ENCODE data around the gene PRDM10. TPM values are rescaled to one million over a fixed set of nuclear protein-coding genes. Genes with fewer than 3 reads are reported as not detected.
"Not testable (repeated sequence)": the region's sequence is repeated elsewhere in the genome, so short reads cannot be mapped to it uniquely, and the experiment has no call there.

The PRDM10 gene, protein sequence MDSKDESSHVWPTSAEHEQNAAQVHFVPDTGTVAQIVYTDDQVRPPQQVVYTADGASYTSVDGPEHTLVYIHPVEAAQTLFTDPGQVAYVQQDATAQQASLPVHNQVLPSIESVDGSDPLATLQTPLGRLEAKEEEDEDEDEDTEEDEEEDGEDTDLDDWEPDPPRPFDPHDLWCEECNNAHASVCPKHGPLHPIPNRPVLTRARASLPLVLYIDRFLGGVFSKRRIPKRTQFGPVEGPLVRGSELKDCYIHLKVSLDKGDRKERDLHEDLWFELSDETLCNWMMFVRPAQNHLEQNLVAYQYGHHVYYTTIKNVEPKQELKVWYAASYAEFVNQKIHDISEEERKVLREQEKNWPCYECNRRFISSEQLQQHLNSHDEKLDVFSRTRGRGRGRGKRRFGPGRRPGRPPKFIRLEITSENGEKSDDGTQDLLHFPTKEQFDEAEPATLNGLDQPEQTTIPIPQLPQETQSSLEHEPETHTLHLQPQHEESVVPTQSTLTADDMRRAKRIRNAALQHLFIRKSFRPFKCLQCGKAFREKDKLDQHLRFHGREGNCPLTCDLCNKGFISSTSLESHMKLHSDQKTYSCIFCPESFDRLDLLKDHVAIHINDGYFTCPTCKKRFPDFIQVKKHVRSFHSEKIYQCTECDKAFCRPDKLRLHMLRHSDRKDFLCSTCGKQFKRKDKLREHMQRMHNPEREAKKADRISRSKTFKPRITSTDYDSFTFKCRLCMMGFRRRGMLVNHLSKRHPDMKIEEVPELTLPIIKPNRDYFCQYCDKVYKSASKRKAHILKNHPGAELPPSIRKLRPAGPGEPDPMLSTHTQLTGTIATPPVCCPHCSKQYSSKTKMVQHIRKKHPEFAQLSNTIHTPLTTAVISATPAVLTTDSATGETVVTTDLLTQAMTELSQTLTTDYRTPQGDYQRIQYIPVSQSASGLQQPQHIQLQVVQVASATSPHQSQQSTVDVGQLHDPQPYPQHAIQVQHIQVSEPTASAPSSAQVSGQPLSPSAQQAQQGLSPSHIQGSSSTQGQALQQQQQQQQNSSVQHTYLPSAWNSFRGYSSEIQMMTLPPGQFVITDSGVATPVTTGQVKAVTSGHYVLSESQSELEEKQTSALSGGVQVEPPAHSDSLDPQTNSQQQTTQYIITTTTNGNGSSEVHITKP
- 11.2 and 14.6 TPM in 2 replicates for total RNA-seq

DNA sequence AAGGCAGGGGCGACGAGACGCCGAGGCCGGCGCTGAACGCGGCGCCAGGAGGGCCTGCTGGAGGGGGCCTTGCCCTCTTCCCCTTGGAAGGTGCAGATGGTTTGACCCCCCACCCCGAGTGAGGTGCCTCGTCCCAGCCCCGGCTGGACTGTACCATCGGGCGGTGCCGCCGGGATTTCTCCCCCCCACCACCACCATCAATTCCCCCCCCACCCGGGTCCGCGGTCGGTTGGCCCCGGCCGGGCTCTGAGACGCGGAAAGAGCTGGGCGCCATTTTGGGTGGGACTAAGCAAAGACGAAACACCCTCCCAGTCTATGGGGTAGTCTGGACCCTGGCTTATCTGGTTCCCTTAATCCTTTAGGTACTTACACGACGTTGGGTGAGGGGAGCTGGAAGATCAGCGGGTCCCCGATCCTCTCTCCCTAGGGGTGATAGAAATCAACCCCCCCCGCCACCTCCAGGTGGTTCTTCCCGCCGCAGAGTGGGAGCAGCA is at the start of gene PRDM10:
Gene PRDM10, minus strand, starts transcription at position 484 of the 494 bp plus-strand sequence. CDS start 41,871 bp downstream, outside the sequence.
- intact Hi-C loops (cut with micrococcal nuclease) = loop anchor here (1.0 to 5.0 kb wide), 4 partner anchors 67 to 915 kb away; partner anchors contain the start of genes APLP2, NFRKB and SNX19

DNA sequence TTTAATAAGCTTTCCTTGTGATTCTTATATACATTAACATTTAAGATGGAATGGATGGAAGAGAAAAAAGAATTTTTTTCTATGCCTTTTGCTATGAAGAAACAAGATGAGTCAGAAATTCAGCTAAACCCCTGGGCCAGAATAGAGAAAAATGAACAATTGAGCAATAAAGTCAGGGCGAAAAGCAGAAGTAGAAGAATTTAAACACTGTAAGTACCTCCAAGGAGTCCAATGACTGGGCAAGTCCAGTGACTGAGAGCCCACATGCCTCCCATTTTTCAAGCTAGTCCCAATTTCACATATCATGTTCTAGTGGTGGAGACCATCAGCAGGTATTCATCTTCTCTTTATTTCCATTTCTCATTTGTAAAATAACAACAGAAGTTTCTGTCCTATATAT is 48.4 kb upstream of the PRDM10 start:
- intact Hi-C loops (cut with micrococcal nuclease) = no loop called here

DNA sequence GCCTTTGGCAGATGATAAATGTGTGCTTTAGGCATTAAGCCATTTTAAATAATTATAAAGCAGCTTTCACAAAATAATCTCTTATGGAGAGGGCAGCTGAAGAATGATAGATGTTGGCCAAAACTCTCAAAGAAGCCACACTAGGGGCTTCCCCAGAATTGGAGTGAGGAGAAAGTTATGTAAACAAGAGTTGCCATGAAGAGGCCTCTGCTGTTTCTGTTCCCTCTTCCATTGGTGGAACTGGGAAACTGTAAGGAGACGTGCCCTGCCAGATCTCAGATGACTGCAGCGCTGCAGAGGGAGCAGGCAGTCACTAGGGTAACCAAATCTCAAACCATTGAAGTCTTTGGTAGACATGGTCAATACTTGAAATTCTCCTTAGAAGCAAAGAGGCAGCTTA is 47.6 kb upstream of the PRDM10 start:
- intact Hi-C loops (cut with micrococcal nuclease) = no loop called here

DNA sequence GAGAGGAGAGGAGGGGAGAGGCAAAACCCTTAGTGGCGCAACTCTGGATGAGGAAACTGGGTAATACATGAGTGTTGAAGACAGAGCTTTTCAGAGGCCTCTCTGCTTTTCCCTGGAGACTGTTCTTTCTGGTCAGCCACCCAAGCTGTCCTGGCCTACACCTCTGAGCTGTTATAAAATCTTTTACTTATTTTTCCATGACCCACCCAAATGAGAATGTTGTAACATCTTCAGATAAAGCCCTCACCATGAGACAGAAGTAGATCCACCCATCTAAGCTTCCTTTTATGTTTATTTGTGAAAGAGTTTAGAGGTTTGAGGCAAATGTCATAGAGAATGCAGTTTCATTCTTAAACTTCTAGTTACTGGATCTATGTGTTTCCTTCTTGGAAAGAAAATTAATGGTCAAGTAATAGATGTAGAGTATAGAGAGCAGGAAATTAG is 46.7 kb upstream of the PRDM10 start:
- intact Hi-C loops (cut with micrococcal nuclease) = no loop called here

DNA sequence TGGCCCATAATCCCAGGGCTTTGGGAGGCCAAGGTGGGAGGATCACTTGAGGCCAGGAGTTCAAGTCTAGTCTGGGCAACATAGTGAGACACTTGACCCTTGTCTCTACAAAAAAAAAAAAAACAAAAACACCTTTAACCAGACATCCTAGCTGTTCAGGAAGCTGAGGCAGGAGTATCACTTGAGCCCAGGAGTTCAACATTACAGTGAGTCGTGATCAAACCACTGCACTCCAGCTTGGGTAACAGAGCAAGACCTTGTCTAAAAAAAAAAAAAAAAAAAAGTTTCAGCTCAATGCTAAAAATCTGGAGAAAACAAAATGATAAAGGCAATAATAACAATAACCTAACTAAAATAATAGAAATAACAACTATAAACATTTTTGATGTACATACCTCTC is 44.5 kb upstream of the PRDM10 start:
- intact Hi-C loops (cut with micrococcal nuclease) = no loop called here

DNA sequence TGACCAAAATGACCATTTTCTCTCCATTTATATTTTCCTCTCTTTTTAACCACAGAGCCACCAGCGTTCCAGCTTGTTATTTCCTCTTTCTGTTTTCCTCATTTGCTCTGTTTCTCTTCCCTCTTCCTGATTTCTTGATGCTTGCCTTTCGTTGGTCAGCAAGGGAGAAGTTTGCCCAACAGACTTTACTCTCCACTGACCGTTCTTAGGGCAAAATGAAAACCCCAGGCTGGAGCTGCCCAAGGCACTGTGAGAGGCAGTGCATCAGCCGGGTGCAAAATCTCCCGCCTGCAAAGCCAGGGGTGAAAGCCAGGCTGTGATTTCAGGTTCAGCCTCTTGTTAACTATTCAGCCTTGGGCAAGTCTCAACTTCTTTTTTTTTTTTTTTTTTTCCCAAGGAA is 40.9 kb upstream of the PRDM10 start:
- intact Hi-C loops (cut with micrococcal nuclease) = no loop called here

DNA sequence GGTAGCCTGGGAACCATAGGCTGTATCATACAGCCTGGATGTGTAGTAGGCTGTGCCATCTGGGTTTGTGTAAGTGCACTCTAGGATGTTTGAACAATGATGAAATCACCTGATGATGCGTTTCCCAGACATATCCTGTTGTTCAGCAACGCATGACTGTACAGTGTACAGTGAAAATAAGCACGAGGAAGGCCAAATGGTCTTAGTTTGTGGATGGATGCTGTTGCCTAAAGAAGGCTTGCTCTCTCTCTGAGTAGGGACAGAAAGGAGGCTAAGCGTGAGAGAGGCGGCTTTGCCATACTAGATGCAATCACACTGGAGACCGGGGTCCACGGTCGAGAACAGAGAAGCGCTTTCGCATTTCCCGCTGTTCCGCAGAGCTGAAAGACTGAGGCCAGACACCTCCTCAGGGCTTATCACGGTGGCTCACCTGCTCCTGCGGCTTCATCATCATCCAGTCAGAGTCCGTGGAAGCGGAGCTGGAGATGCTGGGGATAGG is 39.5 kb upstream of the PRDM10 start:
- intact Hi-C loops (cut with micrococcal nuclease) = no loop called here

DNA sequence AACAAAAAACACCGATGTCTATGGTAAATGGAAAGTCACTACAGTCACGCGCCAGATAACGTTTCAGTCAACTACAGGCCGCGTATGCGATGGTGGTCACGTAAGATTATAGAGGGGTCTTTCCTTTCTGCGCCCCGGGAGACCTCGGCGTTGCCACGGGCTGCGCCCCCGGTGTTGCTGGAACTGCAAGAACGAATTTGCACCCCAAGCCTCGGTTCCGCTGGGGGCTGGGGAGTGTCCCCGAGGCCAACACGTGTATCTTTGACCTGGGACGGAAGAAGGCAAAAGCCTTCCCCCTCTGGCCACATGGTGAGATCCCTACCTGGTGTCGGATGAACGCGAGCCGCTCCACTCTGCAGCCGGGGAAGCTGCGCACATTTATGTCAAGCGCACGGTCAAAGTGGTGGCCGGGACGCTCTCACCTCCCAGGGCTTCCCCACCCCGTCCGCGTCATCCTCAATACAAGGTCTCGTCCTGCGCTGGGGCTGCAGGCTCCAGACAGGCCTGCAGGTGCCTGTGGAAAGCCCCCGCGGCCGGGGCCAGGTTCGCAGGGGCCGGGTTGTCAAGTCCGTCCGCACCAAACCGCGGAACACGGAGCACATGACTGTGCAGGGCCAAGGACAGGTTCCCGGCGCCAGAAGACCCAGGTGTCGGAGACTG is 37.8 kb upstream of the PRDM10 start:
- intact Hi-C loops (cut with micrococcal nuclease) = no loop called here

DNA sequence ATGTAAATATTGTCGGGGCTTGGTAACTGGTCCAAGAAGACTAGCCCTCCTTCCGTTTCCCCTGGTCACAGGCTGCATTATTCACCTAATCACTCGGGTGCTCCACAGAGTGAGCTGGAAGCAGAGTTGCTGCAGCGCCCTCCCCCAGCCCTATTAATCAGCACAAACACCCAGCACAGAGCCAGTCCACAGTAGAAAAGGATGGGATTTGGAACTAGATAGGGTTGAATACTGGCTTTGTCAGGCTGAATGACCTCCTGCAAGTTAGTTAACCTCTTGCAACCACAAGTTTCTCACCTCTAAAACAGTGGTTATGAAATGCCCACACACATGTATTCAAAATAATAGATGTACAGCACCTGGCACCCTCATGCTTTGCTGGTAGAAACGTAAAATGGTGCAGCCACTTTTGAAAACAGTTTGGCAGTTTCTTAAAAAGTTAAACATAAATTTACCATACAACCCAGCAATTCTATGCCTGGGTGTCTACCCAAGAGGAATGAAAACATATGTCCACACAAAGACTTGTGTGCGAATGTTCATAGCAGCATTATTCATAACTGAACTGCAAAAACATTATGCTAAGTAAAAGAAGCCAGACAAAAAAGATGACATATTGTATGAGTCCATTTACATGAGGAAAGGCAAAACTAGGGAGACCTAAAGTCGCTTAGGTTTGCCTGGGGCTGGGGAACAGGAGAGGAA is 35.4 kb upstream of the PRDM10 start:
- intact Hi-C loops (cut with micrococcal nuclease) = no loop called here

DNA sequence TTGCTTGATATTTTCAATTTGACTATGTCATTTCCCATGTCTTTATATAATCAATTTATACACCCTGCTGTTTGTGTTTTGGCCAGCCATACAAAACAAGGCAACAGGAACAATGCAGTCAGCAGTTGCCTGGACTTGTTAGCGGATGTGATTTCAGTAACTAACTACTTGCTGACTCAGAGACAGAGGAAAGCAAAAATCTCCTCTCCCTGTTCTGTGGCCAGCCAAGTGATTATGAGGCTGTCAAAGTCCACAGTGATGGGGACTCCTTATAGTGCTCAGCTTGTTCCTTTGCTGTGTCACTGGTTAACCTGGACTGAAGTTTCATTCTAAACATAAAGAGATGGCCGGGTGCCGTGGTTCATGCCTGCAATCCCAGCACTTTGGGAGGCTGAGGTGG is 34.4 kb upstream of the PRDM10 start:
- intact Hi-C loops (cut with micrococcal nuclease) = no loop called here

DNA sequence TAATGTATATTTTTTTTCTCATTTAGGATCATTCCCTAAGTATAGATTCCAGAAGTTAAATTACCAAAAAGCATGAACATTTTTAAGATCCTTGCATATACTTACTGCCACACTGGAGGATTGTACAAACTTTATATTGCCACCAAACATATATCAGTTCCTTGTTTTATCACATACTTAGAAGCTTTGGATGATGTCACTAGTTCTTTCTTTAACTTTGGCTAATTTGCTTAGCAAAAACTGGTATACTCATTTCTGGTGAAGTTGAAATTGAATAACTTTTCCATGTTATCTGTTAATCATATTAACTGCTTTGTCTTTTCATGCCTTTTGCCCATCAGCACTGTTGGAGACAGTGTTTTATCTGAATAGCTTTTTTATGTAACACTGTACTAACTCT is 31.6 kb upstream of the PRDM10 start:
- intact Hi-C loops (cut with micrococcal nuclease) = no loop called here

DNA sequence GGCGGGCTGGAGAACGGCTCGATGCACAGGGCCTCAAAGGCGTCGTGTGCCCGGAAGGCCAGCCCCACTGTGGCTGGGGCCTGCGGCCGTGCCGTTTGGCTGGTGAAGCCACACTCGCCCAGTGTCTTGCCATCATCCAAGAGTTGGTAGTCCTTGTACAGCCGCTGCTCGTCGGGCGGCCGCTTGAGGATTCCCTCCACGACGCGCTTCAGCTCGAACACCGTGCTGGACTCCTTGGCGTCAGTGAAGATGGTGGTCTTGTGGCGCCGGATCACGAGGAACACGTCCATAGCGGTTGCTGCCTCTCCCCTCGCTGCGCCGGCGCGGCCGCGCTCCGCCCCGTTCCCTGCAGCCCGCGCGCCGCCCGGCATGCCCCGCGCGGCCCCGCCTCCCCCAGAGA is 30.3 kb upstream of the PRDM10 start:
- intact Hi-C loops (cut with micrococcal nuclease) = no loop called here

DNA sequence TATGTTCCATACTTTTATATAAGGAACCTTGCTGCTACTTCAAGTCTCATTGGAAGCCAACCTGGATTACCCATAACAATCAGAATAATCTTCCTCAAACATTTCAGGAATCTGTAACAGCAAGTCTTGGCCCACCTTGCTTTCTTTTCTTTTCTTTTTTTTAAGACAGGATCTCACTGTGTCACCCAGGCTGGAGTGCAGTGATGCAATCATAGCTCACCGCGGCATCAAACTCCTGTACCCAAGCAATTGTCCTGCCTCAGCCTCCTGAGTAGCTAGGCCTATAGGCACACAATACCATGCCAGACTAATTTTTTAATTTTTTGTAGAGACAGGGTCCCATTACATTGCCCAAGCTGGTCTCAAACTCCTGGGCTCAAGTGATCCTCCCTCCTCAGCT is 29.3 kb upstream of the PRDM10 start:
- intact Hi-C loops (cut with micrococcal nuclease) = no loop called here

DNA sequence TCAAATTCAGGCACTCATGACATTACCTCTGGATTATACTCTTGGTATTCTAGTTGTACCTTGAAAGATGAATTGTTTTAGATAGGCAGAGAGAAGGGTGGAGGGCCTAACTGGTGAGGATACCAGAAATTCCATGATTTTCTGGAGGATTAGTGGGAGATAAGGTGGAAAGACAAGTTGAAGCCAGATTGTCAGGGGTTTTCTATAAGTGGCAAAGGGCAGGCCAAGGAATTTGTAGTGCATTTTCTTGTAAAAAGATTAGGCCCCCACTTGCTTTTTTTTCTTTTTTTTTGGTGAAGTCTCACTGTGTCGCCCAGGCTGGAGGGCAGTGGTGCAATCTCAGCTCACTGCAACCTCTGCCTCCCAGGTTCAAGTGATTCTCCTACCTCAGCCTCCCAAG is 28.4 kb upstream of the PRDM10 start:
- intact Hi-C loops (cut with micrococcal nuclease) = no loop called here

DNA sequence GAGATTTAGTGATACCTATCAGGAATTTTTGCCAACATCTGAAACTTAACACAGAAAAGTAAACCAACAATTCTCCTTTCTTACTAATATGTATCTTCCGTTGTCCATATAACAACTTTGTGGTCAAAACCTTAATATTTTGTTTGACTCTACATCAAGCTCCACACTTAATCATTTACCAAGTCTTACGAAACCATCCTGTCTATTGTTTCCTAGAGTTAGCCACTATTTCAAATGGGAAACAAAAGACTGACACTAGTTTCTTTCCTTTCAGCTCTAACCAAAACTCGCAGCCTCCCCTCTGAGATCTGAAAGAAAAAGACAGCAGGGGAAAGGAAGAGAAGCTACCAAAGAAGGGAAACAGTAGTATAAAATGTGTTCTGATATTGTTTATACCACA is 26.5 kb upstream of the PRDM10 start:
- intact Hi-C loops (cut with micrococcal nuclease) = no loop called here

DNA sequence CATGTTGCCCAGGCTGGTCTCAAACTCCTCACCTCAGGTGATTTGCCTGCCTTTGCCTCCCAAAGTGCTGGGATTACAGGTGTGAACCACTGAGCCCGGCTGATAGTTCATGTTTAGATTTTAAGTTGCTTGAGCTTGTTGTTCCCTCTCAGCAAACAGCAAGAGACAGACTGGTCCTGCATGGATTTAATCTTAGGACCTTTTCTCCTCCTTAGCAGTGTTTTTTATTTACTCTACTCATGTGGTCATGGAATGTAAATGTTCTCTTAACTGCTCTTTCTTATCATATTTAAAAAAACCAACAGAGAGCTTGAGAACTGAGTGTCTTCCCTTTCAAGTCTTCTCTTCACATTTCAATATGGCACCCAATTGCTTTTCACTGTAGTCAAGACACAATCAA is 22.7 kb upstream of the PRDM10 start:
- intact Hi-C loops (cut with micrococcal nuclease) = no loop called here

DNA sequence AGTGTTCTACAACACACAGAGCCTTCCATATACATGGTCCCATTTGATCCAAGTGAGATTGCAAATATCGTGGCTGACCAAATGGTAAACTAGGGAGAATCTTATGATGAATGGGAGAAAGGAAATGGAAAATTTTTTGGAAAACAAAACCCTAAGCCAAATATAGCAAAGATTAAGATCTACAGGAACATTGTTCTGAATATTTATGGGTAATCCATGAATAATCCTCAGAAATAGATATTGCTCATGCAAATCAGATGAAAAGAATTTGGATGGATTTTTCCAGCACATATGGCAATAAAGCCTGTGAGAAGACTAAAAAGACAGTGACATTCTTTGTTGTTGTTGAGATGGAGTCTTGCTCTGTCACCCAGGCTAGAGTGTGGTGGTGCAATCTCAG is 21.7 kb upstream of the PRDM10 start:
- intact Hi-C loops (cut with micrococcal nuclease) = no loop called here

DNA sequence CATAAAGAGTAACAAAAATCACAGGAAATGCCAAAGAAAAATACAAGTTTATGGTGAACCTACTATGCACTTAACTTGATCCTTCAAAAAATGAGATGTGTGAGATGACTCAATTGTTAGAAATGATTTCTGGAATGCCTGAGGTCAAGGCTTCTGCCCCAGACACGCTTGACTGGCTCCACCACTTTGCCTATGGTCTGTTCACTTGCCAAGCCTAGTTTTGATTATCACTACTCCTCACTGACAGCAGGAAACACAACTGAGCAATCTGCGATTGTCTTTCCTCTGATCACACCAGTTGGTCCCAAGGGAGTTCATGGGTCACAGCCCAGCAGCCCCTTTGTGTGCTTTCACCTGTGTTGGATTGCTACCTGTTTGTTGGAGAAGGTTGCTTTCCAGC is 20.6 kb upstream of the PRDM10 start:
- intact Hi-C loops (cut with micrococcal nuclease) = no loop called here

DNA sequence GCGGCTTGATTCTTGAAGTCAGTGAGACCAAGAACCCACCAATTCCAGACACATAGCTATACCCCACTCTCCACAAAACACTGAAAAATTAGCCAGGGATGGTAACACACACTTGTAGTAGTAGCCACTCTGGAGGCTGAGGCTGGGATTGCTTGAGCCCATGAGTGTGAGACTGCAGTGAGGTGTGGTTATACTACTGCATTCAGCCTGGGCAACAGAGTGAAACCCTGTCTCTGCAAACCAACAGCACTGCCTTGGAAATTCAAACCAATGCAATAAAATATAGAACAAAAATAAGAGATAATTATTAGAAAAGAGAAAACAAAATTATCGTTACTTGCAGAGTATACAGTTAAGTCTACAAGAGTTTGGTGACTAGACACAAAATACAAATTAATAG is 20.2 kb upstream of the PRDM10 start:
- intact Hi-C loops (cut with micrococcal nuclease) = no loop called here

DNA sequence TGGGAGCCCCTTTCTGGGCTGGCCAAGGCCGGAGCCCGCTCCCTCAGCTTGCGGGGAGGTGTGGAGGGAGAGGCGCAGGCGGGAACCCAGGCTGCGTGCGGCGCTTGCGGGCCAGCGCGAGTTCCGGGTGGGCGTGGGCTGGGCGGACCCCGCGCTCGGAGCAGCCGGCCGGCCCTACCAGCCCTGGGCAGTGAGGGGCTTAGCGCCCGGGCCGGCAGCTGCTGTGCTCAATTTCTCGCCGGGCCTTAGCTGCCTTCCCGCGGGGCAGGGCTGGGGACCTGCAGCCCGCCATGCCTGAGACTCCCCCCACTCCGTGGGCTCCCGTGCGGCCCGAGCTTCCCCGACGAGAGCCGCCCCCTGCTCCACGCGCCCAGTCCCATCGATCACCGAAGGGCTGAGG is 19.0 kb upstream of the PRDM10 start:
- intact Hi-C loops (cut with micrococcal nuclease) = not testable (repeated sequence)
